B cell (primary cell): ENCODE data around the gene DNHD1.

Experiments used
- EZH2 ChIP-seq: IDR thresholded peaks from 2 replicates; pipeline ENCODE4 v1.6.1; 2012; ENCODE audit warnings: borderline replicate concordance, low read depth, mild to moderate bottlenecking, moderate library complexity, low read length; ENCODE audit not compliant: insufficient read depth, poor library complexity, severe bottlenecking
- TF ChIP-seq, protein P1 (sequence below): fragments of 200-600 bp; IDR thresholded peaks from one replicate; pipeline ENCODE4 v1.8.0; 2022; ENCODE audit warnings: antibody characterized with exemption, mild to moderate bottlenecking

DNA sequence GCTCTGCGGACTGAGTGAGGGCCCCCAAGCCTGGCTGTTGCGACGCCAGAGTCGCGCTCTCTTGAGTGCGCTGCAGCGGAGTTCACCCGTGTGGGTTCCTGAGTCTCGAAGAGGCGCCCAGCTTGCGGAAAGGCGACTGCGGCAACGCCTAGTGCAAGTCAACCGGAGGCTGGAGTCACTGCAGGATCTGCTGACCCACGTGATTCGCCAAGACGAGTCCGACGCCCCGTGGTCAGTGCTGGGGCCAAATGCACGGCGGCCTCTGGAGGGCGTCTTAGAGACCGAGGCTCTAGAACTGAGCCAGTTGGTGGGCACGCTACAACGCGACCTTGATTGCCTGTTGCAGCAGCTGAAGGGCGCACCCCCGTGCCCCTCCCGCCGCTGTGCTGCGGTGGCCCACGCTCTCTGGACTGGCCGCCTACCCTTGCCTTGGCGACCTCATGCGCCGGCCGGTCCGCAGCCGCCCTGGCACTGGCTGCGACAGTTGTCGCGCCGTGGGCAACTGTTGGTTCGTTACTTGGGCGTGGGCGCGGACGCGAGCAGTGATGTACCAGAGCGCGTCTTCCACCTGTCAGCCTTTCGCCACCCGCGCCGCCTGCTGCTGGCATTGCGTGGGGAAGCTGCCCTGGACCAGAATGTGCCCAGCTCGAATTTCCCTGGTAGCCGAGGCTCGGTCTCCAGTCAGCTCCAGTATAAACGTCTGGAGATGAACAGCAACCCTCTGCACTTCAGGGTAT is 73.8 kb downstream of the DNHD1 start:
- TF ChIP-seq, protein P1, sequence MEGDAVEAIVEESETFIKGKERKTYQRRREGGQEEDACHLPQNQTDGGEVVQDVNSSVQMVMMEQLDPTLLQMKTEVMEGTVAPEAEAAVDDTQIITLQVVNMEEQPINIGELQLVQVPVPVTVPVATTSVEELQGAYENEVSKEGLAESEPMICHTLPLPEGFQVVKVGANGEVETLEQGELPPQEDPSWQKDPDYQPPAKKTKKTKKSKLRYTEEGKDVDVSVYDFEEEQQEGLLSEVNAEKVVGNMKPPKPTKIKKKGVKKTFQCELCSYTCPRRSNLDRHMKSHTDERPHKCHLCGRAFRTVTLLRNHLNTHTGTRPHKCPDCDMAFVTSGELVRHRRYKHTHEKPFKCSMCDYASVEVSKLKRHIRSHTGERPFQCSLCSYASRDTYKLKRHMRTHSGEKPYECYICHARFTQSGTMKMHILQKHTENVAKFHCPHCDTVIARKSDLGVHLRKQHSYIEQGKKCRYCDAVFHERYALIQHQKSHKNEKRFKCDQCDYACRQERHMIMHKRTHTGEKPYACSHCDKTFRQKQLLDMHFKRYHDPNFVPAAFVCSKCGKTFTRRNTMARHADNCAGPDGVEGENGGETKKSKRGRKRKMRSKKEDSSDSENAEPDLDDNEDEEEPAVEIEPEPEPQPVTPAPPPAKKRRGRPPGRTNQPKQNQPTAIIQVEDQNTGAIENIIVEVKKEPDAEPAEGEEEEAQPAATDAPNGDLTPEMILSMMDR, result no peak
- no peak for TF ChIP-seq EZH2
